DOHH2 (cell line): ENCODE results near the gene IGF1R.

ENCODE experiments used
- CTCF ChIP-seq: fragments of 200-600 bp; sonication (generic); IDR thresholded peaks from one replicate; pipeline ENCODE4 v1.5.1; 2014; ENCODE audit warnings: antibody characterized with exemption, mild to moderate bottlenecking, low read depth, low read length; ENCODE audit not compliant: poor library complexity, severe bottlenecking
- EZH2phosphoT487 ChIP-seq: fragments of 200-600 bp; sonication (generic); IDR thresholded peaks from 2 replicates; pipeline ENCODE4 v1.6.1; 2017; ENCODE audit warnings: borderline replicate concordance, mild to moderate bottlenecking, antibody characterized with exemption, low read length, moderate library complexity, mixed read lengths

GRCh38 chr15:98763179-98763578, 114.8 kb downstream of the IGF1R start:
- TF ChIP-seq CTCF (no peak), EZH2phosphoT487 (no peak)
